Left ventricle myocardium superior (tissue), 1 donor: ENCODE measurements around the gene HSPB7. TPM values are rescaled to one million over a fixed set of nuclear protein-coding genes. Genes with fewer than 3 reads are reported as not detected.
"Not testable (repeated sequence)": the region's sequence is repeated elsewhere in the genome, so short reads cannot be mapped to it uniquely, and the experiment has no call there.

Source experiments
- ATAC-seq: fragments of 200-7000 bp; cut with Tn5 transposase; one replicate; pipeline ENCODE4 v1.9.1; 2020; ENCODE audit warnings: mild to moderate bottlenecking, moderate library complexity
- DNase-seq: peaks from one replicate; pipeline ENCODE4 v3.0.0-alpha.2; 2020
- intact Hi-C: fragments of 100-400 bp; cut with micrococcal nuclease; formaldehyde crosslinking; loops from one replicate; pipeline ENCODE4 v1.11.0; 2022
- total RNA-seq: library from RNA; stranded (reverse); fragmentation: NEBNext Ultra II Directional; extraction: Animal tissue kit (Norgen Biotek cat#: 25700); gene quantifications from one replicate; pipeline ENCODE4 v1.2.1, GENCODE V29; 2021
- donor health status: DM: no; HTN: yes; CAD: no; lungs with severe emphysema.

Gene HSPB7
- total RNA-seq, 1 donor from 2014 or later = 3,996 TPM

GRCh38 chr1:15992582-15993500 is 25.0 kb downstream of the HSPB7 start:
- intact Hi-C loops = loop anchor here (10.0 kb wide), 1 partner anchor 198 kb away; no protein-coding TSS in a partner anchor
- ATAC-seq (no peak), DNase-seq (no peak)

DNA sequence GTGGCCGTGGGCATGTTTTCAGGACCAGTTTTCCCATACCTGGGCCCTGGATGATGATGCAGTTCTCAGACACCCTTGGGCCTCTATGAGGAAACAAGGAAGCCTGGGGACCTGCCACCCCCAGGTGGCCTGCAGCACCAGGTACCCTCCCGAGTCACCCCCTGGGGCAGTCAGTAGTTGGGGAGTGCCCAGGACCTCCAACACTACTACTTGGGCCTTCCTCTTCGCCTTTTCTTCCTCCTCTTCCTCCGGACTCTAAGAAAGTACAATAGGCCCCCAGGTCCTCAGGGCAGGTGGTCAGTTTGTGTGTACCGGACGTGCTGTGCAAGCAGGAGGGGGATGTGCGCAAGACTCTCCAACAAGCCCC is 25.7 kb downstream of the HSPB7 start:
- DNase-seq (no peak), ATAC-seq (no peak)
- intact Hi-C loops = loop anchor here (10.0 kb wide), 1 partner anchor 197 kb away; no protein-coding TSS in a partner anchor

DNA sequence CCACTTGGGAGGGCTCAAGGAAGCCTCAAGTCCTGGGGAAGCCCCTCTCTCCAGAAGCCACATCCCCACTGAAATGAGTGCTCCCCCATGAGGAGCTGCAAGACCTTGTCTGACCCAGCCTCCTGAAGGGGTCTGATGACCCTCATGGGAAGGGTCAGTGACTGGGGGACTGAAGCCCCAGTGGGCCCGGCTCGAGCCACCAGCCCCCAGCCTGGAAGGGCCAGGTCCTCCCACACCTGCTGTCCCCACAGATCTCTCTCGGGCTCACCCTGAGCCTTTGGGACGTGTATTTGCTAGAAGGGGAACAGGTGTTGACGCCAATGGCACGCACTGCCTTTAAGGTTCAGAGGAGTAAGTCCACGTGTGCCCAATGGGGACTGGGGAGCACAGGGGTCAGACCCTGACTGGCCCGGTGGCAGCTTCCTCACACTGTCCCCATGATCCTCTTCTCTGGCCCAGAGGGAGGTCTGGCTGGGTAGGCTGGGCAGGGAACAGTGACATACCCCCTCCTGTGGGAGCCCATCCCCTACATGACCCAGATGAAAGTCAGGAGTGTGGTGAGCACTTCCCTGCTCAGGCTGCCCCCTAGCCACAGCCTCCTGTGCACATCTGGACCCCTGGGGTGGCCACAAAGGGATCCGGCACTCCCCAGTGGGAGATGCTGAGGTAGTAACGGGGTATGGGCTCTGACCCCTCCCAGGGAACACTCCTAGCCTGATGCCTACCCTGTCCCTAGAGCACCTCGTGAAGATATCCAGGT is 26.2 kb downstream of the HSPB7 start:
- intact Hi-C loops = loop anchor here (10.0 kb wide), 1 partner anchor 197 kb away; no protein-coding TSS in a partner anchor
- ATAC-seq (no peak), DNase-seq (no peak)

DNA sequence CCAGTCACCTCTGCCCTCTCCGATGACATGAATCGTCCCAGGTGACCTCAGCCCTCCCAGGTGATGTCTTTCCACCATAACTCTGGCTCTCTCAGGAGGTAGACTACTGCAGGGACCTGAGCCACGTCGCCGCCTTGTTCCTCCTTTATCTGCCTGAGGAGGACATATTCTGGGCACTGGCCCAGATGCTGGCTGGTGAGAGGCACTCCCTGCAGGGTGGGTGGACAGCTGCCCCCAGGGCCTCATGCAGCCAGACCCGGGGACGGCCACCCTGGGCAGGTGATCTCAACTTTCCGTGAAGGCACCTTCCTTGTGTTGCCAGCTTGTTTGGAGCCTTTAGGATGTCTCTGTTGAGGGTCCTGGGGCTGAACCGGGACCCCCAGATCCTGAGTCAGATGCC is 28.1 kb downstream of the HSPB7 start:
- ATAC-seq = peak; percentile 28
- peak; percentile 44 for DNase-seq
- intact Hi-C loops = loop anchor here (10.0 kb wide), 2 partner anchors 175 to 195 kb away; no protein-coding TSS in a partner anchor

- intact Hi-C loops = loop anchor here (10.0 kb wide), 1 partner anchor 174 kb away; no protein-coding TSS in a partner anchor
- no peak for ATAC-seq
- no peak for DNase-seq
These were observed 28.7 kb downstream of the HSPB7 start for GRCh38 chr1:15988856-15989736.

- ATAC-seq = no peak
- intact Hi-C loops = loop anchor here (10.0 kb wide), 1 partner anchor 171 kb away; no protein-coding TSS in a partner anchor
- DNase-seq = no peak
These were observed 32.1 kb downstream of the HSPB7 start for GRCh38 chr1:15985611-15986297.

DNA sequence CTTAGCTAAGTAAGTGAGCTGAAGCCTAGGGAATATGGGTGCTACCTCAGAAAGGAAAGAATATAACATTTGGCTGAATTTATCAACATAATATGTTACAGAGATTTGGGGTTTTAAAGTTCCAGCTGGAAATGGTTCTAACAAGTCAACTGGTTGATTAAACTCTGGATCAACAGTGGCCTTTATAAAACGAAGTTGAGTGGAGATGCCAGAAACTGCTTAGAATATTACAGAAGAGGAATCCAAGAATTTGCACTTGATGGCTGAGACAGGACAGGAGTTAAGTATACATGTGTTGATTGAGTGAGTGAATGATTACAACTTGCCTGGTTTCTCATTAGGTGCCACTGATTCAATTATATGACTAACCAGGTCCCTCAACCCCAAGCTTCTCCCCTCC is 34.6 kb downstream of the HSPB7 start:
- ATAC-seq (peak; percentile 31), DNase-seq (no peak)
- intact Hi-C loops = loop anchor here (10.0 kb wide), 1 partner anchor 168 kb away; no protein-coding TSS in a partner anchor

DNA sequence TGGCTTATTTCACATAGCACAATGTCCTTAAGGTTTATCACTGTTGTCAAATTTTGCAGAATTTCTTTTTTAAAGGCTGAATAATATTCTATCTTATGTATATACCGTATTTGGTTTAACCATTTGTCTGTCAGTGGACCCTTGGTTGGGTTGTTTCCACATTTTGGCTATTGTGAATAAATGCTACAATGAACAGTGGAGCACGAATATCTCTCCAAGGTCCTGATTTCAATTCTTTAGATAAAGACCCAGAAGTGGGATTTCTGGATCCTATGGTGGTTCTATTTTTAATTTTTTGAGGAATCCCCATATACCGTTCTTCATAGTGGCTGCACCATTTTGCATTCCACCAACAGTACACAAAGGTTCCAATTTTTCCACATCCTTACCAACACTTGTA is 36.2 kb downstream of the HSPB7 start:
- intact Hi-C loops = loop anchor here (10.0 kb wide), 1 partner anchor 167 kb away; no protein-coding TSS in a partner anchor
- ATAC-seq = no peak
- DNase-seq = no peak

GRCh38 chr1:15977947-15978346 is 39.9 kb downstream of the HSPB7 start:
- ATAC-seq, DNase-seq, intact Hi-C loops: not testable (repeated sequence)

DNA sequence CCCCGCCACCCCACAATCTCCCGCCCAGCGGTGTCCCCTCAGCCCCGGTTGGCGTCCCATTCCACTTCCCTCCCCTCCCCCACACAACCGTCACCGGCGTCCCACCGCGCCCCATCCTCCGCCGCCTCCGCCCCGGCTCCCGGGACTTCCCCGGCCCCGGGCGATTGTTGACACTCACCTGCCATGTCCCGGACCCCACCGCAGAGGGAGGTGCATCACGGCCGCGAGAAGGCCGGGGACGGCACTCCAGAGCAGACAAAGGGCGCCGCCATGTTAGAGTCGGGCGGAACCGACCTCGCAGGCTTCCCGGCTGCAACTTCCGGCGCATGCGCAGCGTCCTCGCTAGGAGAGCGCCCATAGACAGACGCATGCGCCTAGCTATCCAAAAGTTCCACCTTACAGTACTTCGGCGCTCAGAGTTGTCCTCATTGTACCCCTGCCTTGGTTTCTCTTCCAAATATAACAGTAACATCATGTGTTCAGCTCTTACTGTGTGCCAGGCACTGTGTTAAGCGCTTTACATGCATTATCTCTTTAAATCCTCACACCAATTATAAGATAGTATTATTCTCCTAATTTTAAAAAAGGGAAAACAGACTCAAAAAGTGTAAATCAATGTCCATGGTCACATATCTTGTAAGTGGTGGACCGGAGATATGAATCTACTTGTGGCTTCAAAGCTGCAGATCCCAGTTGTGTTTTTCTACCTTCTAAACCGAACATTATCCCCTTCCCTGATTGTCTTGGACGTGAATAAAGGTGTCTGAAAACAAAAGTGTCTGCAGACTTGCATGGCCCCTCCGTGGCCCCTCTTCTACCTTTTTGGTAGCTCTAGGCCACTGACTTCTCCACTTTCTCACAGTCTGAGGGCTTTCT is 41.8 kb downstream of the HSPB7 start, which contains the start of gene ZBTB17:
Gene ZBTB17, minus strand, starts transcription at position 297 of the 876 bp plus-strand sequence. CDS start 27,606 bp downstream, outside the sequence.
- peak; percentile 99 for ATAC-seq
- DNase-seq = peak; percentile 98
- intact Hi-C loops = no loop called here

- intact Hi-C loops = no loop called here
- ATAC-seq = peak; percentile 82
- peak; percentile 72 for DNase-seq
These were observed 42.5 kb downstream of the HSPB7 start for GRCh38 chr1:15975358-15975804.

- ATAC-seq = no peak
- DNase-seq = no peak
- intact Hi-C loops = no loop called here
These were observed 43.0 kb downstream of the HSPB7 start for GRCh38 chr1:15974855-15975254.

DNA sequence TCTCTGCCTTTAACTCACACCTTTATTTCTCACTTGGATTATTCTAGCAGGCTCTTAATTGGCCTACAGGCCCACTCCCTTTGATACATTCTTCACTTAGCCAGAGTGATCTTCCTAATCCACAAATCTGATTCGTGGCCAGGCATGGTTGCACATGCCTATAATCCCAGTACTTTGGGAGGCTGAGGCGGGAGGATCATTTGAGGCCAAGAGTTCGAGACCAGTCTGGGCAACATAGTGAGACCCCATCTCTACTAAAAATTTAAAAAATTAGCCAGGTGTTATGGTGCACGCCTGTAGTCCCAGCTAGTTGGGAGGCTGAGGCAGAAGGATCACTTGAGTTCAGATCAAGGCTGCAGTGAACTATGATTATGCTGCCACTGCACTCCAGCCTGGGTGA is 44.1 kb downstream of the HSPB7 start:
- DNase-seq (no peak), ATAC-seq (no peak)
- intact Hi-C loops = no loop called here

DNA sequence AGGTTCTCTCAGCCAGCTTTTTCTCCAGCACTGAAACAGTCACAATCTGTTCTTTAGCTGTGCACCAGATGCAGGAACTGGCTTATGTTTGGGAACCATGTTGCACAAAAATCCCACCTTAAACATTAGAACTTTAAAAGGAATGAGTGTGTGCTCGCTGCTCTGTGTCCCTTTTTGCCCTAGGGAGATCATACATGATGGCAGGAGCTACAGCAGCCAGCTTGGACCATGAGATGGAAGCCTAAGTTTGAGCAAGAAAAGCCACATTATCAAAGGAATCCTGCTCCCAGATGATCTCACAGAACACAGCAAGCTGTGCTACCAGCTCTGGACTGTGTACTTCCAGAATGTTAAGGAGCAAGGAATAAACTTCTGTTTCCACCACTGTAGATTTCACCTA is 45.4 kb downstream of the HSPB7 start:
- no peak for DNase-seq
- no peak for ATAC-seq
- intact Hi-C loops = no loop called here

DNA sequence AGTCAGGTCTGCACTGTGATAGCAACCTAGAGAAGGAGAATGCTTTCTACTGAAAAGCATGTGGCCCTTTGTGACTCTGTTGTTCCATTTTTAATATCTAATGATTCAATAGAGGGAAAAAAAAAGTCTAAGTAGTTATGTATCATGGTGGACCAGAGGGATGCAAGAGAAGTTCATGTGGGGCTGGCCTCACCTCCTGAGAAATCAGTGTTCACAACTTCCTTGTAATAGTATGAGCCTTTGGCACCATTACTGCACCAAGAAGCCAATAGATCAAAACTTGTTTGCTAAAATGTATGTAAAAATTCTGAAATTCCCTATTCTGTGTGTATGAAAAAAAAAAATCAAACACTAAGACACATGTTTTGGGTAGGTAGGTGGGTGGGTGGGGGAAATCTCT is 46.9 kb downstream of the HSPB7 start:
- ATAC-seq = no peak
- intact Hi-C loops = no loop called here
- DNase-seq = no peak

GRCh38 chr1:15969321-15969880 is 48.4 kb downstream of the HSPB7 start:
- DNase-seq = no peak
- no peak for ATAC-seq
- intact Hi-C loops = no loop called here

GRCh38 chr1:15968172-15968571 is 49.7 kb downstream of the HSPB7 start:
- intact Hi-C loops = no loop called here
- no peak for ATAC-seq
- DNase-seq = no peak
